GM19240 (cell line): ENCODE measurements around the gene BDNF.

Experiments
- DNase-seq: peaks from one replicate; pipeline ENCODE4 v3.0.0; 2011; ENCODE audit warnings: low spot score; ENCODE audit not compliant: insufficient read length

BDNF gene

DNA sequence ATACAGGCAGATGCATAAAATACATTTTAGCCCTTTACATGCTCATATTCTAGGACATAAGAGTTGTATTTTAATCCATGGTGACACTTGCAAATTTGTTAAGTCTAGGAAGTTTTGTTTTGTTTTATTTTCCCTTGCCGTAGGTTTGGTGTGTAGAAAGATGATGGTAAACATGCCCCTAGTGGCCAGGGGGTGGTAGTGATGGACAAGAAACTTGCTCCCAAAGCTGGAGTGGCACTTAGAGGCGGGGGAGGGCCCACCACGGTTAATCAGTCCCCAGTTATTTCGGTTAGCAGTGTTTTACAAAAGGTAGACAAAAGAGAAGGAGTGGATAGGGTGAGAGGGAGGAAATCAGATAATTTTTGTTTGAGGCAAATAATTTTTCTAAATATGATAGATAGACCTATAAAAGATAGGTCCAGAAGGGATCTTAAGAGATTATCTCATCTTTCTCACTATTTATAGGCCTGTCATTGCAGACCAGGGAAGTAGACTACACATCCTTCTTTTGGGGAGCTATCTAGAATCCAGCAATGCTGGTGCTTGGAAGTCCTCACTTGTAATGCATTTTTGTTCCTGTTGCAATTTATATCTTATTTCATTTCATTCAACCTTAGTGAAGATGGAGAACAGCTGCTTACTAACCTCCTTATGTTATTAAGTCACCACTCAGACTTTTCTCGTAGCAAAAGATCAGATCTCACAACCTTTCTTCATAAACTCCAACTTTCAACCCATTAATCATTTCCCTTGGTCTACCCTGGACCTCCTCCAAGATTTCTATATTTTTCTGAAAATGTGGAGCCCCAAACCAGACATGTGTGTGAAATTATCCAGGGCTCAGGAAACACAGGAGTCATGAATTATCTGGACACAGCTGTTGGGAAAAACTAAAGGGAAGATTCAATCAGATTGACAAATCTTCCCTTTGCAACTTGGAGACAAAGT lies 5.9 kb upstream of the BDNF start:
- peak; percentile 26 for DNase-seq

DNA sequence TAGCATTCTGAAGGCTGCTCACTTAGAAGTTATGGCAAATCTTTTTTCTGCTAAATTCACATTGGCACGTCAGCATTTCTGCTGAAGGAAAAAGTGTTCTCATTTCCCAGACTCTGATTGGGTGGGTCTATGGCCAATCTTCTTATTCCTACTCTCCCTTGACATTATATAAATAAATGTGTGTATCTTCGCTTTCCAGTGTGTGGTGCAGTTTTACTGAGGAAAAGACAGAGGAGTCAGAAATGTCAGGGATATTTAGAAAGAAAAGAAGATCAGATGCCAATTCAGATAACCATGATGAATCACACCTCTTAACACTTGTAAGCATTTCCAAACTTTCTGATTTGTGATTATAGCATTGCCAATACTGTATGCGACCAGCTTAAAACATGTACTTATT lies 3.2 kb upstream of the BDNF start:
- no peak for DNase-seq

DNA sequence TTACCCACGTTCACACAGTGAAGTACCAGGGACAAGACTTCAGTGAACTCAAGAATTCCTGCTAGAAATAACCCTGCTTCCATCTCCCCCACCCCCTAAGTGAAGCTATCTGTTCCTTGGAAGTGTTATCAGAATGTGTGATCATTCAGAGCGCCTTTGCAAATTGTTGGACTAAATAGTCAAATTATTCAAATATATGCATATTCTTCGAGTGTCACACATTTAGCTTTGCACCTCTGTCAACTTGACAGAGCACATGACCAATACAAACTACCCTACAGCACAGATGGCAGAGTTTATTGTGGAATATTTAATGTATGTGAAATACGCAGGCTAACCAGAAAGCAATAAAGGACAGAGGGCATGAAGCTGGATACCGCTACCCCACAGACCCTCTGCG lies 2.6 kb upstream of the BDNF start:
- no peak for DNase-seq

DNA sequence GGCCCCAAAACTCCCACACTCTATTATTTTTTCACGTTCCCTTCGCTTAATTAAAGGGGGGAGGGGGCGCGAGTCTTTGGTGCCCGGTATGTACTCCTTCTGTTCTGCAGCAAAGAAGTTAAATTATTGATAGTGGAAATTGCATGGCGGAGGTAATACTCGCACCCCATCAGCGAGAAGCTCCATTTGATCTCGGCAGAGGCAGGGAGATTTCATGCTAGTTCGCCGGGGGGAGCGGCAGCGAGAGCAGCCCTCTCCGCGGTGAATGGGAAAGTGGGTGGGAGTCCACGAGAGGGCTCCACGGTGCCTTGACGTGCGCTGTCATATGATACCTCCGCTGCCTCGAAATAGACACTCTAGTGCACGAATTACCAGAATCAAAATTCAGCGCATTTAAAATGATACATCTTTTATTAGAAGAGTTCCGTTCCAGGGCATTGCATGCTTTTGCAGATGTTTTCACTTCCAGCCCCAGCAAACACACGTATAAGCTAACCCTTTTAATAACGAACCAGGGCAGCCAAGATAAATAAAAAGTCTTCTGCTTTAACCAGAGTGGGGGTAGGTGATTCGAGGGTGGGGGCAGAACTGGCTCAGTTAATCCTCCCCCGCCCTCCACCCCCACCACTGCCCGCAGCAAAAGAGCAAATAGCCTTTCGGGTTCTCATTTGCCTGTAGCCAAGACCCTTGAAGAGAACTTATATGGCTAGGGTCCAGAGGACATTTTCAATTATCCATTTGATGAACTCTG lies 1.3 kb upstream of the BDNF start:
- no peak for DNase-seq

DNA sequence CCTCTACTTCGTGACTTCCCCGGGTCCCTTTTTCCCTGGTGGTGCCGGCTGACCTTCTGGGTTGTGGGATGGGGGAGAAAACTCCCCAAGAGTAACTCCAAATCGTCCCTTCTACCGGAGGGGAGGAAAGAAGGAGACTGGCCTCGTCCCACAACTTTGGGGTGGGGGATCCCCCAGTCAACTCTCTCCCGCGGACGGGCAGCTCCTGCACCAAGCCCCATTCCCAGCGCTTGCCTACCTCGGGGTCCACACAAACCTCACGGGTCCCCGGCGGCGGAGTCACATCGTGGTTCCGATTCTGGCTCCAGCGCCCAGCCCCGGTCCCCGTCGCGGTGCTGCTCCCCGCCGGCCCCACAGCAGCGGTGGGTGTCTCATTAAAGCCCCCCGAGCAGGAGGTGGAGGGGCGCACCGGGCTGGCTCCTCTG lies 317 bp downstream of the BDNF start:
- DNase-seq: no peak

DNA sequence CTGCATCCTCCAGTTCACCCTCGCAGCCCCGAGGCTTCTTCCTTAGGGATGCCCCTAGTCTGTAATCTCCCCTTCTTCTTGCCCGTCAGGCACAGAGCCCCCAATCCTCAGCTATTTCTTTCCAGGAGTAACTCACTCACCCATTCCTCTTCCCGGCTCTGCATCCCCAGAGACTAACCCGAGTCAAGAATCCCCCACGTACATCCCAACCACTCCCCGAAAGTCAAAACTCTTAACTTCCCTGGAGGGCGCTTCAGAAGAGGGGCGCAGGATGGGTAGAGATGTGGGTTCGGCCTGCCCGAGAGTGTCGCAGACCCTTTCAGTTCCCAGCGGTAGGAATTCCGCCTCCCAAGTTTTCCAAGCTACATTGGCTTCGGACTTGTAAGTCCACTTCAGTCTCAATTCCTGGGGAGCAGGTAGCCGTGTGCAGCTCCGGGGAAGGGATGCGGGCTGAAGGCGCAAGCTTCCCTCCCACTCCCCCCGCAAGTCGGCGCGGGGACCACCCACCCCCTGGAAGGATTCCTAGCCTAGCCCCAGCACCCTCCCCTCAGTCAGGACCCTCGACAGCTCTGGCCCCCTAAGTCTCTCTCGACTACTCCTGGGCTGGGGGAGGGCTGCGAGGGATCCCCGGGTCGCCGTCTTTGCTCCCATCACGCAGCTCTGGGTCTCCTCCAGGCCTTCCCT lies 871 bp downstream of the BDNF start:
- DNase-seq: no peak

DNA sequence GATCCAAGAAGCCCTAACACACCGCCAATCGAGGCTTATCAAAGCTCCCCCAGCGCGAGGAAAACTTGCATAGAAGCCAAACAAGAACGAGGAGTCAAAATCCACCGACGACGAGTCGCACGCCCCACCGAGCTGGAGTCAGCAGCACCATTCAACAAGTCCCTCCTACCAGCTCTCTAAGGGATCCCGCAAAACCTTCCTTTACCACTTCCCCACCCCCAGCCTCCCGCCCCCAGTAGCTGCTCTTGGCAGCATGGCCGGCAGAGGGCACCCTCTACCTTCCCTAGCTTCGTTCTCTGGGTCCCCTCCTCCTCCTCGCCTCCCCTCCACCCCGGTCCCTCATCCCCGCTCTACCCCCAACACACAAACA lies 1.4 kb downstream of the BDNF start:
- peak; percentile 56 for DNase-seq

DNA sequence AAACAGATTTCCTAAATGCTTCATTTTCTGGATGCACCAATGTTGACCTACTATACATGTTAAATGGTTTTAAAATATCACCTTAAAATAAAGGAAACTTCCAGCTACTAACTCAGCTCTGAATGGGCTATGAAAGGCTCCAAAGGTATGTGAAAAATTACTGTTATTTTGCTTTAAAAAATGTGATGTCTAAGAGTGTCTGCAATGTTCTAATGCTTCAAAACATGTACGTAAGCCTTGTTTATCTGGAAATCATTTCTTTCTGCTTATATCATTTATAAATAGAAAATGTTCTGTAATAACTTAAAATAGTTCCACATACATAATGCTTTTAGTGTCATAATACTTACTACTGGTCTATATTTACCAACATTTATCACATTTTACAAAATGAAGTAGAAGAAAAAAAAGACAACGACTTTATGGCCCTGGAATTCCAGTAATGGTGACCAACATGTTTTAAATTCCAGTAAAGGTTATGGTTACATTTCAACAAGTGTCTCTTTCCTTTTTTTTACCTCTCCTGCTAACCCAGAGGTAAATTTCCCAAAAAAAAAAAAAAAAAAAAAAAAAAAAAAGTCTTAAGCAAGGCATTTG lies 2.5 kb downstream of the BDNF start:
- no peak for DNase-seq

DNA sequence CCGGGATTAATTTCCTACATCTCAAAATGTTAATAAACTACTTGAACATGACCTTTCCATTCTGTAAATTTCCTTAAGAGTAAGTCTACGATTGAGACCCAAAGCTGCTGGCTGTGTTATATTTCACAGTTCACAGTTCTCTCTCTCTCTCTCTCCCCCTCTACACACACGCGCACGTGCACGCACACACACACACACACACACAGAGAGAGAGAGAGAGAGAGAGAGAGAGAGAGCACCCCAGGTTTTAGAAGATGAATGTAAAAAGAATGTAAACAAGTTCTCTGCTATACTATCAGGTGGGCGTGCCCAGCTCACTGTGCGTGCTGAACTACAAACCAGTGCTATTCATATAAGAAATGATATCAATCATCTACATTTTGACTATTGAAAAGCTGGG lies 3.3 kb downstream of the BDNF start:
- no peak for DNase-seq

DNA sequence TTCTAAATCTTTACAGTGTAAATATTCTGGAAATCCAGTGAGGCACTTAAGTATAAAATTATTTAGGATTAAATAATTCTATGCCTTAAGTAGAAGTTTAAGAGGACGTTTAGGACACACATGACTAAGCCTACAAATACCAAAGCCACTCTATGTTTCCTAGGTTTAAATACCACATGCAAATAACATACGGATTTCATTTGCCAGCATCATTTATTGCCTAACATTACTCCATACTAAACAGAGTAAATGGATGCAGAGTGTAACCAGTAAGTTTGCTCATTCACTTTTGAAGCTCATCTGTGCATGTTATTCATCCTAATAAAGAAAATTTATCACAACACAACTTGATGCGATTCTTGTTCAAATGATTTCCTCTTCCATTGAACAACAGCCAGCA lies 4.1 kb downstream of the BDNF start:
- no peak for DNase-seq

DNA sequence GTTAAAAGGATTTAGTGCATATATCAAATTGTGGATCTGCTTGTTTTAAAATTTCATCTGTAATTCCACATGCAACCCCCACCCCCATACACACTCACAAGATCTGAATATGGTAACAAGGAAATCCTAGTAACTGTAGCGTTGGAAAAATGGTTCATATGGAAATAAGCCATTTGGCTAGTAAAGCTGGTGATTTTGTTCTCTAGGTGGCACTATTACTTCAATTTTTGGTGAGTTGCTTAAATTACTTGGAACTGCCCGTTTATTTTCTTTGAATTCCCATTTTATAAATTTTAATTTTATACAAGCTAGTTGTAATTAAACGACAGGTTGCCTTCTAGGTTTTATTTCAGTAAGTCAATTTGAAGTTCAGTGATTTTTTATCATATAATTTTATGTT lies 5.3 kb downstream of the BDNF start:
- no peak for DNase-seq

DNA sequence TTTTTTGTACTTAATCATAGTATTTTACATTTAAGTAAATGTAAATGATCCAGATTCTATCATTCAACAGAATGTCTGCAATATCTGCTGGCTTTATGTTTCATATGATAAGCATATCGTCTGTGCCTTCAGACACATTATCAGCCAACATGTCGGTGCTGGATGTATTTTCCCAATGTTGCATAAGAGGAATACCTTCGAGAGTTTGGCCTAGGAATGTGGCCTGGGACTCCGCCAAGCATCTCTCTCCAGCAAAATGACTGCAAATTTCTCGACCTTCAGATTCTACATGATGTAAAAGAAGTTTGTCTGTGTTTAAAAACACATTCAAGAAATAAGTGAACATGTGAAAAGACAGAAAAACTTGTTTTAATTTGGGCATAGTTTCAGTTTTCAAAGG lies 6.9 kb downstream of the BDNF start:
- DNase-seq: no peak

DNA sequence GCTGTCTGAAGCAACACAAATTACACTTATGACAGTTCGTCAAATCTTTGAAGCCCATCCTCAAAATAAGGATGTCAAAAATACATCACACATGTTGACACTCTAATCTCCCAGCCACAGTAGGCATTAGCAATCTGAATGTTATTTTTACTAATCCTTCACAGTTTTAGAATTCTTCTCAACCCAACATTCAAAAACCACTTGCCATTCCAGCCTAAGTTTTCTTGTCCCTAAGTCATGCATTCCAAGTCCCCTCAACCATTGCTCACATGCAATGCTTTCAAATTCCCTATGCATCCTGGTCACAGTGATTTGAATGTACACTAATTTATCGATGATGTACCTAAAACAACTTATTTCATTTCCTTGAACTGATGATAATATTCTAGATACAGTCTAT lies 7.5 kb downstream of the BDNF start:
- no peak for DNase-seq

DNA sequence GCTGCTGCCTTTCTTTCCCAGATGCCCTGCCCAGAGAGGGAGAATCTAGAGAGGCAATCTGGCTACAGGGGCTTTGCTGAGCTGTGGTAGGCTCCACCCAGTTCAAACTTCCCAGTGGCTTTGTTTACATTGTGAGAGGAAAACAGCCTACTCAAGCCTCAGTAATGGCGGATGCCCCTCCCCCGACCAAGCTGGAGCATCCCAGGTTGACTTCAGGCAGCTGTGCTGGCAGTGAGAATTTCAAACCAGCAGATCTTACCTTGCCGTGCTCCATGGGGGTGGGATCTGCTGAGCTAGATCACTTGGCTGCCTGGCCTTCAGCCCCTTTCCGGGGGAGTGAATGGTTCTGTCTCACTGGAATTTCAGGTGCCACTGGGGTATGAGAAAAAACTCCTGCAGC lies 12.2 kb downstream of the BDNF start:
- DNase-seq: no peak

DNA sequence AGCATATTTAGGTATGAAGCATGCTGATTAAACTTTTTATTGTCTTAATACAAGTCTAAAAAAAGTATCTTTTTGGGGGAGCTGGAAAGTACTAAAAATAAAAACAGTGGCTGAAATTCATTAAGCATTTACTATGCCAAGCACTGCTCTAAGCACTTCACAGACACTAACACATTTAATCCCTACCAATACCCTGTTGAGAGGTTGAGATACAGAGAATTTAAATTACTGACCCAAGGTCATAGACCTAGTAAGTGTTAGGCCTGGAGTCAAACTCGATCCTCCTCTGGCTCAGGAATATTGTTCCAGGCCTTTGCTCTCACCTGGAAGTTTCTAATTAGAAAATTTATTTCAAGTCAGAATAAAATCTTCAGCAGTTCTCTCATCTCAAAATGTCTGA lies 18.6 kb downstream of the BDNF start:
- no peak for DNase-seq

DNA sequence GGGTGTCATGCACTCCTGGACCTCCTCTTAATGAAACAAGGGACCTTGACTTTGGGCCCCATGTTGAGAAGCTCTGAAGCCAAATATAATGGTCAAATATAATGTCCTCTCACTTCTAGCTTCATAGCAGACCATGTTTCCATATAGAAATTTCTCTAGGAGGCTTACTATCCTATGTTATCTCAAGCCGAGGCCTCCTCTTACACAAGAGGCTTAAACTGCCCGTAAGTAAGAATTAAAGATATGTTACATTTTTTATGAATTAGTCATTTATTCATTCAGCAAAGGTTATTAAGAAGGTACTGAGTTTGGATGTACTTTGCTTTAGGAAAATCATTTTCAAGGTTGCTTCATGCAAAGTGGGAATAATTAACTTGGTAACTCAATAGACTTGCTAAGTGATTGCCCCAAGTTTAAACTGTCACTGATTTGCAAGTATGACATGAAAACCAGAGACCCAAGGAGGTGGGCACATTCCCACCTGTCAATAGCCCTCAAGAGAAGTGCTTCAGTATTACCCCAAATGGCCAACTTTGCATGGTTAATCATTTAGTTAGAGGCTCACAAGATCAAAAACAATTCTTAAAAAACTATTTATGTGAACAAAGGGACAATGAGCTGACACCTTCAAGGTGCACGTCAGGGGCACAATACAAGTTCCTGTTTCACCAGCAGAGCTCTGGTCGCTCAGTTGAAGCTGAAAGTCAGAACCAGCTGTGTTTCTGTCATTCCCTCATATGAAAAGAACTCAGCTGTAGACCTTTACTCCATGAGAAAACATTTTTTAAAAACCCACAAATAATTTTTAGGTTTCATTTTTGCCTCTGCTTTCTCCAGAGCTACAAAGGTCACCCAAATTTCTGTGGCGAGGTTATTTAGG lies 20.9 kb downstream of the BDNF start:
- no peak for DNase-seq

DNA sequence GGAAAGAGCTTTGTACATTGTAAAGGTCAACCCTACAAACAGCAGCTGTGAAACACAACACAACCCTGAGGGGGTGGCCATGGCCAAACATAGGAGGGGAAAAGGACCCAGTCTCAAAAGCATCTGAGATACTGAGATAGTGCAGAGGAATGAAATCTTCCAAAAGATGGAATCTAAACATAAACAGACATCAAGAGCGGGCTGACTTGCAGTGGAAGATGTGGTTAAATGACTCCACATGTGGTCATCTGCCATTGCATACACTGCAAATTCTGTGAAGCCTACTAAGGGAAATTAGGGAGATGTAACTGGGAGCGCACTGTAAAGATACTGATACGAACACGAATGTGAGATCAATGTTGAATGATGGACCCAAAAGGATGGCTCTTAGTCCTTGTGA lies 22.0 kb downstream of the BDNF start:
- DNase-seq: no peak

DNA sequence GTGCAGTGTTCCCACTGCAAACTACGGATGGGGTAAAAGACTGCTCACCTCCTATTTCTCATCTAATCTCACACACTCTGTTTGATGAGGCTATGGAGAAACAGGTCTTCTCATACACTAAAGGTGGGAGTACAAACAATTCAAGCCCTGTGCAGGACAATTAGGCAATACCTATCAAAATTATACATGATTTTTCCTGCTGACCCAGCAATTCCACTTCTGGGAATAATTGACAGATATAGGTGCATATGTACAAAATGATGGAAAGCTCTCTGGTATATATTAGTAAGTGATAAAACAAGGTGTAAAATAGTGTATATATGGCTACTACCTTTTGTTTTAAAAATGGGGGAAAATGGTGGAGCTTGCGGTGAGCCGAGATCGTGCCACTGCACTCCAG lies 23.1 kb downstream of the BDNF start:
- DNase-seq: no peak

DNA sequence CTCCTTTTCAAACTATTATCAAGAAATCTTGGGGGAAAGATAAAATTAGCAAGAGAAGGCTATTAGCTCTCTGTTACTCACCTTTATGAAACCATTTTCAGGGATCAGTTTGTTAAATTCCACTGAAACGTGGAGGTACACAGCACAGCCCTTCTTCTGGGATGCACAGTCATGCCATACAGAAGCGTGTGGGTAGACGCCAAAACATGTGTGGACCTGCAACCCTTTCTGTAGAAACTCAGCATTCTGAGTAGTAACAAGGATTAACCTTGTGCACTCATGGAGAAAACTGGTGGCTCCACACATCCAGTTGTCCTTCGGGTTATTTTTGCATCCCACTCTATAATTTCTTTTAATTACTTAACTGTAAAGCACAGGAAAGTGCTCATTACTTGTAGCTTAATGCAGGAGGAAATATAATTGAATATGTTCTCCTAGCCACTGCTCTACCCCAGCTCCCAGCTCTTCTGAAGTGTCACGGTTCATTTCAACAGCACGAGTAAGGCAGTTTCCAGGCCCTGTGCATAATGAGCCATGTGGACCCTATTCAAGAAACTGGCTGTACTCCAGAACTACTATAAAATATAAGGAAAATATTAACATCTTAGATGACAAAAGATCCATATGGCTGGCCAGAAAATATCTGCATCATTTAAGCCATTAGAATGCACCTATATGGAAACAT lies 26.1 kb downstream of the BDNF start:
- DNase-seq: no peak

DNA sequence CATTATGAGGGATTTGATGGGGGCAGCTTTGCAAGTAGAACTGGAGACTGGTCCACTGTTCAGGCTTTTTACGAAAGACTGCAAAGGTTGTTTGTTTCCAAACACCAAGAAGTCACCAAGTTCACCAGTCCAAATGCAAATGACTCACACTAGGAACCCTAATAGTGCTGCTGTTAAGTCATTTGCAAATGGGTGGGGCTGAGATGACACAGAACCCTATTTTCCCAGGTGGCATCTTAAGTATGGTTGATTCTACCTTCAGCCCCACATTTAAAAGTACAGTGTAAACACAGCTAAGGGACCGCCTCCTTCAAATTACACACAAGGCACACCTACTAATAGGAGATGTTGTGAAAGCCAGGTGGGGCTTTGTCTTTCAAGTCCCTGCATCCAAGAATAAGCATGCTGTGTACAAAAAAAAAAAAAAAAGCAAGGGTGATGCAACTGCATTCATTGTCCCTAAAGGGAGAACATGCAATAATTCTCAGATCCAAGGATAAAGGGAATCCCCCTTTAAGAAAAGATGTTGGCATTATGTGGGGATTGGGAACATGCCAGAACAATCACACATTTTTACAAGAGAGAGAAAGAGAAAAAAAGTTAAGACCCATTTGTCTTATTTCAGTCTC lies 27.3 kb downstream of the BDNF start:
- no peak for DNase-seq
